HG02970 (cell line): ENCODE measurements around the gene XYLT1.
"Not testable (repeated sequence)": the region's sequence is repeated elsewhere in the genome, so short reads cannot be mapped to it uniquely, and the experiment has no call there.

ENCODE experiments used
- ATAC-seq: cut with Tn5 transposase; IDR thresholded peaks from one replicate; pipeline ENCODE4 v1.9.1; 2021; ENCODE audit warnings: mild to moderate bottlenecking, moderate library complexity, moderate number of reproducible peaks; ENCODE audit not compliant: unreplicated experiment, low FRiP score

The XYLT1 gene

GRCh38 chr16:17493012-17493411 is 22.3 kb upstream of the XYLT1 start:
- ATAC-seq: no peak

DNA sequence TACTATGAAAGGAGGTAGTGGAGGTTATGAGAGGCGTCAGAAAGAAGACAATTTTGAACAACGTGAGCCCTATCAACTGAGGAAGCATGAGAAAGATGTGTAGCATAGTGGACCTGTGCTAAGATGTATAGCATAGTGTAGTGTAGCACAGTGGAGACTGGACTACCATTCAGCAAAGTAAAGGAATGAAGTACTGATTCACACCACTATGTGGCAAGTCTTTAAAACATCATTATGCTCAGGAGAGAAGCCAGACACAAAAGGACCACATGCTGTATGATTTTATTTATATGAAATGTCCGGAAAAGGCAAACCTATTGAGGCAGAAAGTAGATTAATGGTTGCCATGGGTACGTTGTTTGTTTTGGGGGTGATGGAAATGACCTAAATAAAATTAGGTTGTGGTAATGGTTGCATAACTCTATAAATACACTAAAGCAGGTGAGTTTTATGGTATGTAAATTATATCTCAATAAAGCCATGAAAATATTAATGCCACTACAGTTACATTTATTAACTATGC is 20.4 kb upstream of the XYLT1 start:
- ATAC-seq: no peak

DNA sequence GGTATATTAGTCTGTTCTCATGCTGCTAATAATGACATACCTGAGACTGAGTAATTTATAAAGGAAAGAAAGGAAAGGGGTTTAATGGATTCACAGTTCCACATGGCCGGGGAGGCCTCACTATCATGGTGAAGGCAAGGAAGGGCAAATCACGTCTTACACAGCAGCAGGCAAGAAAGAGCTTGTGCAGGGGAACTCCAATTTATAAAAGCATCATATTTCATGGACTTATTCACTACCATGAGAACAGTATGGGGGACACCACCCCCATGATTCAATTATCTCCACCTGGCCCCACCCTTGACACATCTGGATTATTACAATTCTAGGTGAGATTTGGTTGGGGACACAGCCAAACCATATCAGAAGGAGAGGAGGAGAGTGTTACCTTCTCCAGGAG is 17.7 kb upstream of the XYLT1 start:
- no peak for ATAC-seq

DNA sequence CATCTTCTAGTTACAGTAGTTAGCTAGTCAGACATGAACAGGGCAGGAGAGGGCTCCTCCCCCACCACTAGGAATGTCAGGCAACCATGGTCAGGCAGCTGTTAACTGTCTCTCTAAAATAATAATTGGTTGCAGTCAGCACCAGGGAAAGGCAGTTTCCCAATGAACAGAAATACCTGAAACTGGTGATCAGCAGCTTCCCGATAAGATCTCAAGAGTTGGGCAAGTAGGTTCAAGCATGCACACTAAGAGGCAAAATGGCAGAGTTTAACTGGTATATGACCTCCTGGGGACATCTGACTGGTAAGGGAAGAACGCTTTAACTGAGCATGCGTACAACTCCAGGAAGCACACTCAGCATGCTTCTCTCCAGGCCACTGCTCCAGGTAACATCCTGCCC is 12.6 kb upstream of the XYLT1 start:
- ATAC-seq: no peak

DNA sequence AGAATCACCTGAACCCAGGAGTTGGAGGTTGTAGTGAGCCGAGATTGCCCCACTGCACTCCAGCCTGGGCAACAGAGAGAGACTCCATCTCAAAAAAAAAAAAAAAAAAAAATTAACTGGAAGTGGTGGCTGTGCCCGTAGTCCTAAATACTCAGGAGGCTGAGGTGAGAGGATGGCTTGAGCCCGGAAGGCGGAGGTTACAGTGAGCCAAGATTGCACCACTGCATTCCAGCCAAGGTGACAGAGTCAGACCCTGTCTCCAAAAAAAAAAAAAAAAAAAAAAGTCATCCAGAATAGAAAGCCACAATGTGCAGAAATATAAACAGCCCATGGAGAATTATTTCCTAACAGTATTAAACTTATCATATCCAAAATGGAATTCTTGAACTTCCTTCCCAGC is 11.6 kb upstream of the XYLT1 start:
- ATAC-seq: not testable (repeated sequence)

DNA sequence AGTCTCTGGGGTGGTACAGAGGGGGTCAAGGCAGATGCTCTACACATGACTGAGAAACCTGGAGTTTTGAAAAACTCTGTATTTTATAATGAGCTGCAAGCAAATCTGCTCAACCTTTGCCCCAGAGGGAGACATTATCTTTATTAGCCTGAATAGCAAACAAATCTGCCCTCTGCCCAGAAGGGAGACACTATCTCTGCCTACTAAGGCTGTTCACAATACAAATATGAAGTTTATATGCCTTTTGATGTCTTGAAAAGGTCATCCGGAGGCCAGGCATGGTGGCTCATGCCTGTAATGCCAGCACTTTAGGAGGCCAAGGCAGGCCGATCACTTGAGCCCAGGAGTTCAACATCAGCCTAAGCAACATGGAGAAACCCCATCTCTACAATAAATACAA is 11.0 kb upstream of the XYLT1 start:
- no peak for ATAC-seq

GRCh38 chr16:17477260-17477545 is 6.4 kb upstream of the XYLT1 start:
- ATAC-seq: not testable (repeated sequence)

GRCh38 chr16:17476414-17477259 is 5.9 kb upstream of the XYLT1 start:
- ATAC-seq: no peak

- no peak for ATAC-seq
Measured at GRCh38 chr16:17475104-17475503, 4.3 kb upstream of the XYLT1 start.

DNA sequence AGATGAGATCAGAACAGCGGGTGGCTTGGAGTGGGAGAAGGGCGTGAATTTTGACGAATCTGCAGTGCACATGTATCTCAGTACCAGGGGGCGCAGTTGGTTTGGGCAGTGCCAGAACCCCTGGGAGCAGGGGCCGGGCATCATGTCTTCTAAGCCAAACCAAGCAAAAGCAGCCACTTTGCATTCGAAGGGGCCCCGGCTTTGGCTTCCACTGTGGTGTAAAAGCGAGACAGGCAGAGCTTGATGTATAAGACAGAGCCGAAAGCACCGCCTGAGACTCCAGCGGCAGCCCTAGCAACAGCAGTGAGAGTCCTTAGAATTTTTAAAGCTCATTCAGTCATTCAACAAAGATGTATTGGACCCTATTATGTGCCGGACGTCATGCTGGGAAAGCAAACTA is 3.8 kb upstream of the XYLT1 start:
- ATAC-seq: no peak

GRCh38 chr16:17474037-17474436 is 3.3 kb upstream of the XYLT1 start:
- no peak for ATAC-seq

DNA sequence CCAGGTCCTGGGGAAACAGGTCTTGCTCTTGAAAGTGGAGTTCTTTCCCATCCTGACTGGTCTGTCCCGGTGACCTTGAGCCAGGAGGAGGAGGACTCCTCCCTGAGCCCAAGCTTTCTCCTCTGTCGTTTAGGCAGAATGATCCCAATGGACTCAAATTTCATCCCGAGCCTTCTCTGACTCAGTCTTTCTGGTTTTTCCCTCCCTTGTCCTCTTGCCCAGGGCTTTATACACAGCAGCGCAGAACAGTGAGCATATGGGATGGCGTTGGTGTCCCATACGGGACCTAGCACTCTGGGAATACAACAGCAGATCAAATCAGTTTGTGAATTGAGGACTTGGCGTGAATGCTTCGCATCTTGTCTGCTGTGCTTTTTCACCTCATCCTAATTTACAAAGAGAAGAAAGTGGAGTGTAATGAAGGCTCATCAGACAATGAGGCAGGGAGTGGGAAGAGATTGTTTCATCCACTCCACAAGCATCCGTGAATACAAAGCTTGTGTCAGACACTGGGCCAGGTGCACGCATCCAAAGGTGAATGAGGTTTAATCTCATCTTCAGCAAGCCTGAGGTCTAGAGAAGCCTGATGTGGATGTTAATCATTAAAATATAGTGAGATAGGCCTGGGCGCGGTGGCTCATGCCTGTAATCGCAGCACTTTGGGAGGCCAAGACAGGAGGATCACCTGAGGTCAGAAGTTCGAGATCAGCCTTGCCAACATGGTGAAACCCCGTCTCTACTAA is 1.1 kb upstream of the XYLT1 start:
- no peak for ATAC-seq

- no peak for ATAC-seq
Measured at GRCh38 chr16:17470182-17470907, 415 bp downstream of the XYLT1 start.

GRCh38 chr16:17469741-17470181 is 999 bp downstream of the XYLT1 start:
- ATAC-seq: no peak

DNA sequence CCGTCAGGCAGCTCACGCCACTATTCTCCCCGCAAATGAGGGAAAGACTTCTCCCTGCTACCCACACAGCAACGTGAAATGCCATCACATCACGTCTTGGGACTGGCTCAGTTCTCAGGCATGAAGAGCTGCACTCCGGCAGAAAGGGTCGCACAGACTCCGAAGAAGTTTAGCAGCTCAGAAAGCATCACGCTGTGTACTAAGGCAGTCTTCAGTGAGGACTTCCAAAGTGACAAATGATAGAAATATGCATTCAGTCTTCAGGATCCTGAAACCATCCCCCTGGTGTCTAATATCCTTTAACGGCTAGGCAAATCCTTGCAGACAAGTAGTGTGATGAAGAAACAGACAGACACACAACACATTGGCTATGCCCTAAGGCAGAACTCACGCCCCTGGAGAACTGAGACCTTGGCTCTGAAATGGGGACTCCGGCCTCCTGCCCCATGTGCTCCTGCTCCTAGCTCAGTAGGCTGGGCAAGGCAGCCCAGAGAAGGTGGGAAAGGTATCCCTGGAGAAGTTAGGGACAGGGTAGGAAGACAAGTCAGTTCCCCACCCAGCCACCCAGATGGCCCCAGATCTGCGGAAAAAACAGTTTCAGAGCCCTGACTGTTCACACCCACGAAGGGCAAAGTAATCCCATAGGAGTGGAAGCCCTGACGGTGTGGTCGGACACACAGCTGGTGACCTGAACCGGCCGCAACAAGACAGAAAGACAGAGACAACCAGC is 1.6 kb downstream of the XYLT1 start:
- ATAC-seq: no peak

GRCh38 chr16:17468611-17469010 is 2.1 kb downstream of the XYLT1 start:
- no peak for ATAC-seq

DNA sequence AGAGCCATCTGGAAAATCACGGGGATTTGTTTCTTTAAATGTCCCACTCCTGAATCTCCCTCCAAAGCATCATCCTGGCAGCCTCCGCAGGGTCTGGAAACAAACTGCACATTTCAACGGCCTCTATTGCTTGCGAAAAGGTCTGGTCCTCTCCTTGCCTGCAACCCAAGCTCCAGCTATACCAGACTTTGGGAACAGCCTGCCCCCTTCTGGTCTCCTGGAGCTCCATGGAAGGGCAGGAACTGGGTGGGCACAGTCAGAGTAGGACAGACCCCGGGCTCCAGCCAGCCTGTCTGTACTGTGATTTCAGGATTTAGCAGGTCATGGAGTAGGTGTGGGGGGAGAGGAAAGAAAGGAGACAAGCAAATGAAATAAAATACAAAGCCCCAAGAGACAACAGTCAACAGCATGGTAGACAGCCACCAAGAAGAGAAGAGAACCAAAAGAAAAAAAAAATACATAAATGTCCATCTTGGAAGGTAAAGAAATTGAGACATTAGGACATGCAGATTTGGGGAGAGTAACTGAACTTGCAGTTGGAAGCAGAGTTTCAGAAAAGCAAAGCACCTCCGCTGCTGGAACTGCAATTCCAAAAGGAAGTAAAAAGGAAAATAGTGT is 2.7 kb downstream of the XYLT1 start:
- no peak for ATAC-seq

GRCh38 chr16:17466876-17467275 is 3.9 kb downstream of the XYLT1 start:
- no peak for ATAC-seq

DNA sequence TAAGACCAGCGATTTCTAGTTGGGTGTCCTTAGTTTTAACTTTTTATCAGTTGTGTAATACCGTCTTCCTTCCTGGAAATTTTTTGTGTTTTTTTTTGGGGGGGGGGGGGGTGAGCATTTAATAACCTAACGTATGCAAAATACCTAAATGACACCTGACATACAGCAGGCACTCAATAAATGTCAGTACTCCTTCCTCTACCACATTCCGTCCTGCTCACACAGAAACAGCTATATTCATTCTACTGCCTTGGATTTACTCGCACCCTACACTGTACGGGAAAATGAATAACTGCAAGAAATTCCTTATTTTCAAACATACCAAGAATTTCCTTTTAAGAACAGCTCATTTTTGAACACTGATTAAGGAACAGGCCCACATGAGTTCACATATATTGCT is 5.3 kb downstream of the XYLT1 start:
- ATAC-seq: no peak

DNA sequence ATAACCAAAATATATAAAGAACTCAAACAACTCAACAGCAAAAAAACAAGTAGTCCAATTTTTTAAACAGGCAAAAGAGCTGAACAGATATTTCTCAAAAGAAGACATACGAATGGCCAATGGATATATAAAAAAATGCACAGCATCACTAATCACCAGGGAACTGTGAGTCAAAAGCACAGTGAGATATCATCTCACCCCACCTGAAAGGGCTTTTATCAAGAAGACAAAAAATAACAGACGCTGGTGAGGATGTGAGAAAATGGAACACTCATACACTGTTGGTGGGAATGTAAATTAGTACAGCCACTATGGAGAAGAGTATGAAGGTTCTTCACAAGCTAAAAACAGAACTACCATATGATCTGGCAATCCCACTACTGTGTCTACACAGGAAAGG is 7.4 kb downstream of the XYLT1 start:
- no peak for ATAC-seq
